ENCODE measurements around the gene GDPGP1.

- TF ChIP-seq CTCF (IDR thresholded peaks at IDR 0.05) (no peak), POLR2AphosphoS5 (IDR thresholded peaks at IDR 0.05; ENCODE audit: low read depth, low read length) (no peak), REST (IDR thresholded peaks at IDR 0.05; ENCODE audit: insufficient read depth in 1 of 2, low read depth in 2 of 2, low read length in 1 of 2) (no peak), SIN3A (IDR thresholded peaks at IDR 0.05; ENCODE audit: borderline replicate concordance, insufficient read depth, low read depth, low read length) (no peak), TCF7L2 (IDR thresholded peaks at IDR 0.05; ENCODE audit: low read depth, low read length) (no peak)
Measured at GRCh38 chr15:90194655-90195054, 39.4 kb upstream of the GDPGP1 start.
